ENCODE data around the gene MKNK1.

MKNK1 gene

GRCh38 chr1:46580140-46580903, 23.7 kb downstream of the MKNK1 start:
- Histone ChIP-seq H3K4me2 (no peak overlapping the region), H4K20me1 (ENCODE audit: insufficient read depth) (no peaks in the 10 kb centered on the region), H3K4me1 (ENCODE audit: low read depth, poor library complexity, severe bottlenecking) (no peaks in the 10 kb centered on the region), H3K36me3 (ENCODE audit: insufficient read depth) (no peaks in the 10 kb centered on the region), H3K79me2 (ENCODE audit: insufficient read depth, low read depth) (no peaks in the 10 kb centered on the region), H3K27ac (no peak overlapping the region), H2AFZ (ENCODE audit: low read depth) (no peak overlapping the region), H3K27me3 (ENCODE audit: insufficient read depth, low read depth) (no peaks in the 10 kb centered on the region), H3K4me3 (IDR thresholded peaks at IDR 0.05; ENCODE audit: insufficient read depth, low read depth, low read length) (no peak overlapping the region), H3K9ac (no peak overlapping the region)
- no peak for TF ChIP-seq CTCF (conservative IDR thresholded peaks at IDR 0.05; ENCODE audit: low read depth, low read length)

DNA sequence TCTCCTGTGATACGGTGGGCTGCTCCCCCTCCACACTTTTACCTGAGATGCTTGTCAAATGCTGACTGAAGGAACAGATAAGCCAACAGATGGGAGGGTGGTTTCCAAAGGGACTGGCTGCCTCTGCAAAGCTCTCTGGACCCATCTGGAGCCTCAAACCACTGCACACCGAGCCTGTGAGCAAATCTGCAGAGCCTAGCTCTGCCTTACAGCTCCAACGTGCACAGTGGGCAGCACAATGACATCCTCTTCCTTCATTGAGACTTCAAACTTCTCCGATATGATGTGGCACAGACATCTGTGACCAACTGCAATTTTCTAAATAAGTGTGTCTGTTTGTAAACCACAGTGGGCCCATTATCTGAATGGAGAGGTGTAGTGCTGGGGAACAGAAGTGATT, 26.4 kb downstream of the MKNK1 start:
- no peaks in the 10 kb centered on the region for H4K20me1 ChIP-seq (ENCODE audit: insufficient read depth)
- H3K9ac ChIP-seq = no peak overlapping the region
- no peaks in the 10 kb centered on the region for H3K27me3 ChIP-seq (ENCODE audit: insufficient read depth, low read depth)
- H3K4me3 ChIP-seq (IDR thresholded peaks at IDR 0.05; ENCODE audit: insufficient read depth, low read depth, low read length) = no peak overlapping the region
- TF ChIP-seq CTCF (conservative IDR thresholded peaks at IDR 0.05; ENCODE audit: low read depth, low read length) = no peak
- H3K36me3 ChIP-seq (ENCODE audit: insufficient read depth) = no peaks in the 10 kb centered on the region
- no peak overlapping the region for H3K4me2 ChIP-seq
- H3K79me2 ChIP-seq (ENCODE audit: insufficient read depth, low read depth) = no peaks in the 10 kb centered on the region
- no peak overlapping the region for H2AFZ ChIP-seq (ENCODE audit: low read depth)
- no peaks in the 10 kb centered on the region for H3K4me1 ChIP-seq (ENCODE audit: low read depth, poor library complexity, severe bottlenecking)
- no peak overlapping the region for H3K27ac ChIP-seq

GRCh38 chr1:46576596-46576995, 27.5 kb downstream of the MKNK1 start:
- no peaks in the 10 kb centered on the region for H3K27me3 ChIP-seq (ENCODE audit: insufficient read depth, low read depth)
- H3K36me3 ChIP-seq (ENCODE audit: insufficient read depth) = no peaks in the 10 kb centered on the region
- H3K4me3 ChIP-seq (IDR thresholded peaks at IDR 0.05; ENCODE audit: insufficient read depth, low read depth, low read length) = no peak overlapping the region
- H3K79me2 ChIP-seq (ENCODE audit: insufficient read depth, low read depth) = no peaks in the 10 kb centered on the region
- no peak for TF ChIP-seq CTCF (conservative IDR thresholded peaks at IDR 0.05; ENCODE audit: low read depth, low read length)
- H3K4me1 ChIP-seq (ENCODE audit: low read depth, poor library complexity, severe bottlenecking) = no peaks in the 10 kb centered on the region
- no peak overlapping the region for H3K9ac ChIP-seq
- H4K20me1 ChIP-seq (ENCODE audit: insufficient read depth) = no peaks in the 10 kb centered on the region
- no peak overlapping the region for H3K27ac ChIP-seq
- no peak overlapping the region for H3K4me2 ChIP-seq
- H2AFZ ChIP-seq (ENCODE audit: low read depth) = no peak overlapping the region

- Histone ChIP-seq H4K20me1 (ENCODE audit: insufficient read depth) (no peaks in the 10 kb centered on the region), H3K27ac (no peak overlapping the region), H3K9ac (no peak overlapping the region), H2AFZ (ENCODE audit: low read depth) (no peak overlapping the region), H3K27me3 (ENCODE audit: insufficient read depth, low read depth) (no peaks in the 10 kb centered on the region), H3K4me2 (no peak overlapping the region), H3K36me3 (ENCODE audit: insufficient read depth) (no peaks in the 10 kb centered on the region), H3K4me1 (ENCODE audit: low read depth, poor library complexity, severe bottlenecking) (no peaks in the 10 kb centered on the region), H3K79me2 (ENCODE audit: insufficient read depth, low read depth) (no peaks in the 10 kb centered on the region), H3K4me3 (IDR thresholded peaks at IDR 0.05; ENCODE audit: insufficient read depth, low read depth, low read length) (no peak overlapping the region)
- TF ChIP-seq CTCF (conservative IDR thresholded peaks at IDR 0.05; ENCODE audit: low read depth, low read length) = no peak
Measured at GRCh38 chr1:46575778-46576177, 28.3 kb downstream of the MKNK1 start.

Measured in KMS-11 (cell line).